T47D (cell line): Measurements from ENCODE around the gene LBR.

ENCODE experiments used
- DNase-seq, 2 experiments: peaks; one replicate each; pipeline versions ENCODE4 v3.0.0 to v3.0.0-alpha.2; 2011 to 2012; ENCODE audit warnings: low read depth in 1 of 2, low spot score in 1 of 2
- JUND ChIP-seq: IDR thresholded peaks from 2 replicates; pipeline ENCODE4 v1.6.1; 2012; ENCODE audit warnings: low read depth
- in situ Hi-C: cut with HindIII; loops from 2 replicates; pipeline ENCODE4 v1.10.0; 2016; ENCODE audit warnings: low sequenced_read_pairs, low pct_unique_long_range_greater_than_20kb

Gene LBR

DNA sequence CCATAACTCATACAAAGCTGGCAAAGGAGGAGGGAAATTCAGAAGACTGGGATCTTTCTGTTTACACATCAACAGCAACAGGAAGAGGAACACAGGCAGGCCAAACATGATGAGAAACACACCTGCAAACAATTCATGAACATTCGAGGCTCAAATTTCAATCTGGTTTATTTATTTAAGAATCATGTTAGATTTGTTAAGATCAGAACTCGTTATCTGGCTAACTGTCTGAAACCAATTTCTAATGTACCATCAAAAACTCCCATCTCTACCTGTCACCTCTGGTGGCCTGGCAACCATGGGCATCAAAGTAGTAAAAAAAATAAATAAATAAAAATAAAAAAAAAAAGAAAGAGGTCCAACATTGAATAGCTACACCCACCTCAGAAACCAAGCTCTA lies 9.8 kb downstream of the LBR start:
- no peak for TF ChIP-seq JUND
- no peak for DNase-seq
- in situ Hi-C loops: no loop called here

DNA sequence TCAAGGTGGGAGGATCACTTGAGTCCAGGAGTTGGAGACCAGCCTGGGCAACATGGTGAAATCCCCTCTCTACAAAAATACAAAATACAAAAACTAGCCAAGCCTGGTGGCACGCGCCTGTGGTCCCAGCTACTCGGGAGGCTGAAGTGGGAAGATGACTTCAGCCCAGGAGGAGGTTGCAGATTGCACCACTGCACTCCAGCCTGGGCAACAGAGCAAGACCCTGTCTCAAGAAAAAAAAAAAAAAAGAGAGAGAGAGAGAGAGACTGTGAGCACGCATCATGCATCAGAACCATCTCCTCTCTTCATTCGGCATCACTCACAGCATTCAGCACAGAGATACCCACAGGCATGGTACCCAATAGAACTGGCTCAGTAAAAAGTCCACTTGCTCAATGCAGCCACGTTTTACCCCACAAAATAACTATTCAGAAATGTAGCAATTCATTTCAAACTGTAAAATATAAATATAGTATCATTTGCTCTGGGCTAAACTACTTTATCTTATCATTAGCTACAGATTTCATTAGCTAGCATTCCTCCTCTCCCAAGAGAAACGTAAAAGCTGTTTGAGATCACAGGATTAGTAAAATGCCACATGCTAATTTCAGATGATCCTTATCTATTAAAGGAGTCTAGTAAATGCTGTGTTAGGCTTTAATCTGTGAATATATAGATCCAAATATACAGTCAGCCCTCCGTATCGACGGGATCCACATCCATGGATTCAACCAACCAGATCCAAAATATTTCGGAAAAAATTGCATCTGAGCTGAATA lies 11.7 kb downstream of the LBR start:
- in situ Hi-C loops: no loop called here
- no peak for DNase-seq
- no peak for TF ChIP-seq JUND

GRCh38 chr1:225415307-225415706 lies 12.5 kb downstream of the LBR start:
- in situ Hi-C loops: no loop called here
- TF ChIP-seq JUND: no peak
- no peak for DNase-seq

- no peak for TF ChIP-seq JUND
- in situ Hi-C loops: no loop called here
- DNase-seq: no peak
Measured at GRCh38 chr1:225413708-225414375, 14.0 kb downstream of the LBR start.

DNA sequence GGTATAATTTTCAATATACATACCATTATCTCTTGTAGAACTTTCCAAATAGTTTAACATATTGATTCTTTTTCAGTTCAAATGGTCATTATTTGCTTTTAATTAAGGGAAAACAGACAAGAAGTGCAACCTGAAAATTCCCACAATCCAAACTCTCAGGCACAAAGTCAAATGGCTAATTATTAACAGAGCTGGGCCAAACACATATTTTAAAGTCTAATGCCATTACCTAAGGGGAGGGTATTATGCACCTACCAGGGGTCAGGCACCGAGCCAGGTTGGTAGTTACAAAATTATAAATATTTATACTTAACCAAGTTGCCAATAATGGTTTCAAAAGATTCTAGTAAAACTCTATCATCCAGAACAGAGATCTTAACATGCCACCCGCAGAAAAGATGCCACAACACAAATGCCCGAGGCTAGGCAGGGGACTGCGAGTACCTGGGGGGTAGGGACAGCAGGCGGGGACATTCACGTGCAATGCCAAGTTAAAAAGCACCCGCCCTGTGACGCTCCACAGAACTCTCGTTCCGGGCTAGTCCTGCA lies 15.0 kb downstream of the LBR start:
- in situ Hi-C loops: no loop called here
- no peak for TF ChIP-seq JUND
- DNase-seq: no peak

- in situ Hi-C loops: no loop called here
- no peak for TF ChIP-seq JUND
- DNase-seq: no peak
Measured at GRCh38 chr1:225412321-225412720, 15.5 kb downstream of the LBR start.

DNA sequence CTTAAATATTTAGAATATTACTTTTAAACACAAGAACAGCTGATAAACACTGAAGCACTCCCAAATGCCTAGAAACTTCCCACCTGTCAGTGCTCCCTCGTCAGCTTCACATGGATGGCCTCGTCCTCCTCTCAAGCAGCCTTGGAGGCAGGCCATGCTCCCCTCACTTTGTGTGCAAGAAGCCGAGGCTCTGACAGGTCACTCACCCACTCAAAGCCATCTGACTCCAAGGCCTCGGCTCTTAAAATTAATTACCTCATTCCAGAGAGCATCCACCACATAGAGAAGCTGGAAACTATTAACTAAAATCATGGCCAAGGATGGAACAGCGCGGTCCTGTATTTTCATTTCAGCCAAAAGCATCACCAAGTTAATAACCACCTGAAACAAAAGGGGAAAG lies 17.8 kb downstream of the LBR start:
- in situ Hi-C loops: no loop called here
- DNase-seq: no peak
- no peak for TF ChIP-seq JUND

GRCh38 chr1:225409051-225409450 lies 18.8 kb downstream of the LBR start:
- in situ Hi-C loops: no loop called here
- no peak for DNase-seq
- no peak for TF ChIP-seq JUND

GRCh38 chr1:225408249-225408648 lies 19.6 kb downstream of the LBR start:
- in situ Hi-C loops: no loop called here
- TF ChIP-seq JUND: no peak
- DNase-seq: no peak

DNA sequence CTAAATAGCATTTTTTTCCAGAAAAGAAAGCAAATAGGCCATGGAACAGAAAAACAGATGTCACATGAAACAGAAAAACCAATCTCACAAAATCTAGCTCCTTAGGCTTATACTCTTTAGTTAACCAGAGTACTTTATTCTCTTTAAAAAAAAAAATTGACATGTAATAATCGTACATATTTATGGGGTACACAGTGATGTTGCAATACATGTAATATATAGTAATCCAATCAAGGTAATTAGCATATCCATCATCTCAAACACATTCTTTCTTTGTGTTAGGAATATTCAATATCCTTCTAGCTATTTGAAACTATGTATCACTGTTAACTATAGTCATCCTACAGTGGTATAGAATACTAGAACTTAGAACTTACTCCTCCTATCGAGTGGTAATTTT lies 20.1 kb downstream of the LBR start:
- no peak for DNase-seq
- TF ChIP-seq JUND: no peak
- in situ Hi-C loops: no loop called here

DNA sequence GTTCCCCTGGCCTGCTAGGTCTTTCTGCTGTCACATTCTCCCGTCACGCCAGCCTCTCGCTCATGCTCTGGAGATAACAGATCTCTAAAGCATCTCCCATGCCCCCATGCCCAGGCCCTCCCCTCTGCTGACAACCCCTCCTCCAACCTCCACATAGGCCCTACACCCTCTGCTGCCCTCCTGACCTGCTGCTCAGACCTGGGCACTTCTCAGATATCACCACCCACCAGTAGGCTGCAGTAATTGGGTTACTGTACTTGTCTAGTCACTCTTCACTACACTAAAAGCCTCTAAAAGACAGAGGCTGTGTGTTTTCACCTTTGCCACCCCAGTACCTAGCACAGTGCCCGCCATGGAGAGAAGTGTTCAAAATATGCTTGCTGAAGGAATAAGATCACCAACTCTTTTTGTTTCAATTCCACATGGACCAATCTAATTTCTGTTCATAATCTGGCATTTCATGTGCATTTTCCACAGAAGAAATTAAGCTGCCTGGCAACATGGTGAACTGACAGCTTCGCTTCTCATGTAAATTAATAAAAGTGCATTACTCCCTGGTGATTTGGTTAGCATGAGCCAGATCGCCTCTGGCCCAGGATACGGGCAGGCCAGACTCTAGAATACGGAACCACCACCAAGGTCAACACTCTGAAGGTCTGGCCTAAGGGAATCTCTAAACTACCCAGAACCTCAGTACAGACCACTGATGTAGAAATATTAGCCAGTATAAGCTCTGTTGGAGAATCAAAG lies 20.7 kb downstream of the LBR start:
- no peak for DNase-seq
- in situ Hi-C loops: no loop called here
- TF ChIP-seq JUND: no peak

- DNase-seq: no peak
- no peak for TF ChIP-seq JUND
- in situ Hi-C loops: no loop called here
Measured at GRCh38 chr1:225400968-225401367, 26.9 kb downstream of the LBR start.

GRCh38 chr1:225396357-225396756 lies 31.5 kb downstream of the LBR start:
- no peak for TF ChIP-seq JUND
- DNase-seq: no peak
- in situ Hi-C loops: no loop called here
